Liver (tissue), 9 donors: ENCODE measurements around the gene CAPN2. TPM values are rescaled to one million over a fixed set of nuclear protein-coding genes. Genes with fewer than 3 reads are reported as not detected.

Experiments
- DNase-seq: peaks from one replicate; pipeline ENCODE4 v3.0.0-alpha.2; 2017; ENCODE audit warnings: low spot score
- H3K27ac ChIP-seq, 2 donors: one replicate each; pipeline ENCODE4 v1.7.0; 2013; ENCODE audit warnings: inconsistent platforms in 2 of 2, low read length in 2 of 2, control low read depth in 1 of 2, low read depth in 1 of 2, mild to moderate bottlenecking in 1 of 2
- H3K27me3 ChIP-seq, 4 donors: one replicate each; pipeline versions ENCODE4 v1.6.1 to v1.7.0; 2013; ENCODE audit warnings: low read length in 3 of 4, inconsistent platforms in 1 of 4, mild to moderate bottlenecking in 1 of 4, moderate library complexity in 1 of 4; ENCODE audit not compliant: control insufficient read depth in 4 of 4, insufficient read depth in 4 of 4
- H3K36me3 ChIP-seq, 4 donors: one replicate each; pipeline versions ENCODE4 v1.6.1 to v1.7.0; 2013; ENCODE audit warnings: low read length in 3 of 4, mild to moderate bottlenecking in 3 of 4, low read depth in 1 of 4, moderate library complexity in 1 of 4; ENCODE audit not compliant: control insufficient read depth in 4 of 4, insufficient read depth in 3 of 4
- H3K4me1 ChIP-seq, 4 donors: one replicate each; pipeline versions ENCODE4 v1.6.1 to v1.7.0; 2013; ENCODE audit warnings: low read length in 3 of 4, mild to moderate bottlenecking in 3 of 4, moderate library complexity in 1 of 4; ENCODE audit not compliant: control insufficient read depth in 4 of 4, insufficient read depth in 4 of 4
- H3K4me3 ChIP-seq, 3 donors: one replicate each; pipeline versions ENCODE4 v1.6.1 to v1.7.0; 2013; ENCODE audit warnings: low read length in 3 of 3, control low read depth in 1 of 3, low read depth in 1 of 3, mild to moderate bottlenecking in 1 of 3
- H3K9ac ChIP-seq, 2 donors: one replicate each; pipeline ENCODE4 v1.7.0; 2013; ENCODE audit warnings: low read length in 2 of 2, mild to moderate bottlenecking in 2 of 2, moderate library complexity in 2 of 2, control low read depth in 1 of 2, low read depth in 1 of 2
- H3K9me3 ChIP-seq, 4 donors: one replicate each; pipeline versions ENCODE4 v1.6.1 to v1.7.0; 2013; ENCODE audit warnings: low read length in 3 of 4; ENCODE audit not compliant: control insufficient read depth in 4 of 4
- ATF3 ChIP-seq: IDR thresholded peaks from 2 replicates; pipeline ENCODE4 v1.6.1; 2016; ENCODE audit warnings: antibody characterized with exemption
- CTCF ChIP-seq: fragments of 150-350 bp; IDR thresholded peaks from 2 replicates; pipeline ENCODE4 v1.5.1; 2017; ENCODE audit warnings: improper control_type of control experiment, low read depth, low read length; ENCODE audit not compliant: missing input control
- EGR1 ChIP-seq, 2 donors: IDR thresholded peaks; 2 replicates each; pipeline ENCODE4 v1.6.1; 2016 to 2018; ENCODE audit warnings: antibody characterized with exemption in 2 of 2, low read depth in 2 of 2
- FOXA1 ChIP-seq: IDR thresholded peaks from 2 replicates; pipeline ENCODE4 v1.6.1; 2016; ENCODE audit warnings: antibody characterized with exemption
- FOXA2 ChIP-seq: IDR thresholded peaks from 2 replicates; pipeline ENCODE4 v1.6.1; 2016; ENCODE audit warnings: antibody characterized with exemption
- GABPA ChIP-seq, 2 donors: IDR thresholded peaks in 1 of 2; conservative IDR thresholded peaks in 1 of 2; 2 replicates each; pipeline ENCODE4 v1.6.1; 2016; ENCODE audit warnings: antibody characterized with exemption in 2 of 2, mild to moderate bottlenecking in 1 of 2, moderate library complexity in 1 of 2
- HNF4A ChIP-seq, 2 donors: conservative IDR thresholded peaks; 2 replicates each; pipeline ENCODE4 v1.6.1; 2016; ENCODE audit warnings: antibody characterized with exemption in 2 of 2, mild to moderate bottlenecking in 2 of 2
- JUND ChIP-seq, 2 donors: IDR thresholded peaks; 2 replicates each; pipeline ENCODE4 v1.6.1; 2016; ENCODE audit warnings: antibody characterized with exemption in 2 of 2
- MAX ChIP-seq: IDR thresholded peaks from 2 replicates; pipeline ENCODE4 v1.6.1; 2016; ENCODE audit warnings: antibody characterized with exemption
- NR2F2 ChIP-seq: IDR thresholded peaks from 2 replicates; pipeline ENCODE4 v1.6.1; 2016; ENCODE audit warnings: antibody characterized with exemption
- RXRA ChIP-seq, 2 donors: IDR thresholded peaks; 2 replicates each; pipeline ENCODE4 v1.6.1; 2017 to 2018; ENCODE audit warnings: antibody characterized with exemption in 2 of 2, mild to moderate bottlenecking in 1 of 2
- SP1 ChIP-seq: IDR thresholded peaks from 2 replicates; pipeline ENCODE4 v1.6.1; 2018; ENCODE audit warnings: antibody characterized with exemption, mild to moderate bottlenecking
- YY1 ChIP-seq: IDR thresholded peaks from 2 replicates; pipeline ENCODE4 v1.6.1; 2016; ENCODE audit warnings: antibody characterized with exemption, mild to moderate bottlenecking
- ZBTB33 ChIP-seq: IDR thresholded peaks from 2 replicates; pipeline ENCODE4 v1.6.1; 2016; ENCODE audit warnings: antibody characterized with exemption
- WGBS: extraction: QIAGEN DNeasy Blood & Tissue Kit; methylation state at CpG from one replicate; pipeline ENCODE4 v1.1.7; 2013; 5-methylcytosine and 5-hydroxymethylcytosine counted together
- polyA plus RNA-seq, 2 donors: library from polyadenylated mRNA; stranded (reverse) in 1 of 2; unstranded in 1 of 2; fragments of 200-250 nt in 1 of 2; fragments of >200 nt in 1 of 2; fragmentation: Nextera tagmentation in 1 of 2; extraction: Ambion mirVana in 1 of 2; gene quantifications; one replicate each; pipeline versions ENCODE4 v1.2.1 to v1.2.3, GENCODE V29; 2013 to 2015
- total RNA-seq, 2 donors: library from RNA; depleted of rRNA; stranded (reverse); fragments of >200 nt; gene quantifications; one replicate each; pipeline ENCODE4 v1.2.3, GENCODE V29; 2014
- TF ChIP-seq, protein P1 (sequence below): IDR thresholded peaks from 2 replicates; pipeline ENCODE4 v1.6.1; 2016; ENCODE audit warnings: antibody characterized with exemption, mild to moderate bottlenecking
- donor health status: healthy.
- donor health status: healthy.
- donor health status: healthy.
- donor health status: healthy.
- donor health status: healthy.

Gene CAPN2
- total and polyA plus RNA-seq, 4 donors, result 11.2 to 20.7 (median 15.5) TPM

DNA sequence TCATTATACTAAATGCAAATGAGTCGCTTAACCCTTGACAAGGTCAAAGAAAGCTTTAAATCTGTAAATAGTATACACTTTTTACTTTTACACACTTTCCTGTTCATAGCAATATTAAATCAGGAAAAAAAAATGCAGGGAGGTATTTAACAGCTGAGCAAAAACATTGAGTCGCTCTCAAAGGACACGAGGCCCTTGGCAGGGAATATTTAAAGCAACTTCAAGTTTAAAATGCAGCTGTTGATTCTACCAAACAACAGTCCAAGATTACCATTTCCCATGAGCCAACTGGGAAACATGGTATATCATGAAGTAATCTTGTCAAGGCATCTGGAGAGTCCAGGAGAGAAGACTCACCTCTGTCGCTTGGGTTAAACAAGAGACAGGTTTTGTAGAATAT lies 62.7 kb downstream of the CAPN2 start:
- peaks cover 7 to 55% (median 49%) of the 10 kb centered on the region in 4 donors for H3K36me3 ChIP-seq
- H3K27ac ChIP-seq, result no peak overlapping the region
- H3K27me3 ChIP-seq, result no peaks in the 10 kb centered on the region
- 94% methylated on average over 4 of the region's 4 CpGs for WGBS
- DNase-seq, result no peak
- H3K4me1 ChIP-seq, result no peaks in the 10 kb centered on the region
- no peak overlapping the region for H3K4me3 ChIP-seq
- H3K9ac ChIP-seq, result no peak overlapping the region
- no peaks in the 10 kb centered on the region for H3K9me3 ChIP-seq
- TF ChIP-seq, protein P1, sequence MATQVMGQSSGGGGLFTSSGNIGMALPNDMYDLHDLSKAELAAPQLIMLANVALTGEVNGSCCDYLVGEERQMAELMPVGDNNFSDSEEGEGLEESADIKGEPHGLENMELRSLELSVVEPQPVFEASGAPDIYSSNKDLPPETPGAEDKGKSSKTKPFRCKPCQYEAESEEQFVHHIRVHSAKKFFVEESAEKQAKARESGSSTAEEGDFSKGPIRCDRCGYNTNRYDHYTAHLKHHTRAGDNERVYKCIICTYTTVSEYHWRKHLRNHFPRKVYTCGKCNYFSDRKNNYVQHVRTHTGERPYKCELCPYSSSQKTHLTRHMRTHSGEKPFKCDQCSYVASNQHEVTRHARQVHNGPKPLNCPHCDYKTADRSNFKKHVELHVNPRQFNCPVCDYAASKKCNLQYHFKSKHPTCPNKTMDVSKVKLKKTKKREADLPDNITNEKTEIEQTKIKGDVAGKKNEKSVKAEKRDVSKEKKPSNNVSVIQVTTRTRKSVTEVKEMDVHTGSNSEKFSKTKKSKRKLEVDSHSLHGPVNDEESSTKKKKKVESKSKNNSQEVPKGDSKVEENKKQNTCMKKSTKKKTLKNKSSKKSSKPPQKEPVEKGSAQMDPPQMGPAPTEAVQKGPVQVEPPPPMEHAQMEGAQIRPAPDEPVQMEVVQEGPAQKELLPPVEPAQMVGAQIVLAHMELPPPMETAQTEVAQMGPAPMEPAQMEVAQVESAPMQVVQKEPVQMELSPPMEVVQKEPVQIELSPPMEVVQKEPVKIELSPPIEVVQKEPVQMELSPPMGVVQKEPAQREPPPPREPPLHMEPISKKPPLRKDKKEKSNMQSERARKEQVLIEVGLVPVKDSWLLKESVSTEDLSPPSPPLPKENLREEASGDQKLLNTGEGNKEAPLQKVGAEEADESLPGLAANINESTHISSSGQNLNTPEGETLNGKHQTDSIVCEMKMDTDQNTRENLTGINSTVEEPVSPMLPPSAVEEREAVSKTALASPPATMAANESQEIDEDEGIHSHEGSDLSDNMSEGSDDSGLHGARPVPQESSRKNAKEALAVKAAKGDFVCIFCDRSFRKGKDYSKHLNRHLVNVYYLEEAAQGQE, result no peak
- TF ChIP-seq RXRA (IDR thresholded peaks at IDR 0.05) (no peak), FOXA2 (no peak), ZBTB33 (no peak), ATF3 (no peak), NR2F2 (no peak), JUND (IDR thresholded peaks at IDR 0.05) (no peak), HNF4A (conservative IDR thresholded peaks at IDR 0.05) (no peak)

DNA sequence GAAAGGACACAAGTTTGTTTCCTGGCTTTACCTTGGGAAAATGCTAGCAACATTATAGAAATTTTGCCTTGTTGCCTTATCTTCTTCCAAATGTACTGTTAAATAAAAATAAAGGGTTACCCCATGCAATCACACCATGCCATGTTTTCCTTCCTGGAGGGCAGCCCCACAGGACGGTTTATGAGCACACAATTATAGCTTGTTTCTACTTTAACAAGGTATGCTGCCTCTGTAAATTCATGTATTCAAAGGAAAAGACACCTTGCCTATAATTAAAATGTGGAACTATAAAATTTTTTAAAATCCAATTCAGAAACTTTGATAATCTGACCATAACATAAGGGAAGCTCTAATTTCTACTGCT lies 63.4 kb downstream of the CAPN2 start:
- TF ChIP-seq ZBTB33, result no peak
- TF ChIP-seq MAX, result no peak
- TF ChIP-seq HNF4A (conservative IDR thresholded peaks at IDR 0.05), result no peak
- TF ChIP-seq NR2F2, result no peak
- TF ChIP-seq FOXA2, result no peak
- TF ChIP-seq CTCF, result no peak
- TF ChIP-seq GABPA (IDR thresholded peaks at IDR 0.05 in 1 of 2, conservative IDR thresholded peaks at IDR 0.05 in 1 of 2), result no peak
- no peak for TF ChIP-seq FOXA1
- TF ChIP-seq EGR1 (IDR thresholded peaks at IDR 0.05; ENCODE audit: low read depth in 2 of 2), result no peak
- no peak for TF ChIP-seq ATF3
- TF ChIP-seq SP1, result no peak
- no peak for TF ChIP-seq YY1
- no peaks in the 10 kb centered on the region for H3K27me3 ChIP-seq
- no peaks in the 10 kb centered on the region for H3K4me1 ChIP-seq
- DNase-seq, result no peak
- peaks cover 7 to 57% (median 52%) of the 10 kb centered on the region in 4 donors for H3K36me3 ChIP-seq
- H3K9me3 ChIP-seq, result no peaks in the 10 kb centered on the region
- H3K27ac ChIP-seq, result no peak overlapping the region
- no peak overlapping the region for H3K9ac ChIP-seq
- H3K4me3 ChIP-seq, result no peak overlapping the region
- WGBS, result 90% methylated on average over 1 of the region's 1 CpG
